Spleen (tissue), 11 donors: ENCODE results near the gene HS6ST2. TPM values are rescaled to one million over a fixed set of nuclear protein-coding genes. Genes with fewer than 3 reads are reported as not detected.

Source experiments
- DNase-seq: peaks from one replicate; pipeline ENCODE4 v3.0.0-alpha.2; 2020
- H3K27ac ChIP-seq, 8 donors: fragments of 200-600 bp; sonication (generic) in 7 of 8; 1 replicate in 4 of 8; 2 replicates in 4 of 8; pipeline versions ENCODE4 v1.5.0 to v1.8.0; 2016 to 2021; ENCODE audit warnings: inconsistent platforms in 4 of 8, mild to moderate bottlenecking in 4 of 8, moderate library complexity in 1 of 8
- H3K27me3 ChIP-seq, 7 donors: fragments of 200-600 bp; sonication (generic) in 6 of 7; replicated peaks in 1 of 7; 1 replicate in 4 of 7; 2 replicates in 3 of 7; pipeline versions ENCODE4 v1.5.0 to v1.8.0; 2016 to 2021; ENCODE audit warnings: inconsistent platforms in 3 of 7, mild to moderate bottlenecking in 1 of 7
- H3K36me3 ChIP-seq, 6 donors: fragments of 200-600 bp; sonication (generic) in 5 of 6; 1 replicate in 4 of 6; 2 replicates in 2 of 6; pipeline versions ENCODE4 v1.5.0 to v1.8.0; 2016 to 2021; ENCODE audit warnings: inconsistent platforms in 2 of 6
- H3K4me1 ChIP-seq, 6 donors: fragments of 200-600 bp; sonication (generic) in 5 of 6; 1 replicate in 3 of 6; 2 replicates in 3 of 6; pipeline versions ENCODE4 v1.5.0 to v1.8.0; 2016 to 2021; ENCODE audit warnings: inconsistent platforms in 3 of 6
- H3K4me3 ChIP-seq, 8 donors: fragments of 200-600 bp; sonication (generic) in 7 of 8; 1 replicate in 4 of 8; 2 replicates in 4 of 8; pipeline versions ENCODE4 v1.5.0 to v1.8.0; 2016 to 2021; ENCODE audit warnings: inconsistent platforms in 4 of 8, mild to moderate bottlenecking in 4 of 8, moderate library complexity in 2 of 8
- H3K9me3 ChIP-seq, 8 donors: fragments of 200-600 bp; sonication (generic) in 7 of 8; 1 replicate in 4 of 8; 2 replicates in 4 of 8; pipeline versions ENCODE4 v1.5.0 to v1.8.0; 2016 to 2021; ENCODE audit warnings: inconsistent platforms in 4 of 8
- POLR2A ChIP-seq, 3 donors: fragments of 450-650 bp; IDR thresholded peaks; one replicate each; pipeline ENCODE4 v1.5.1; 2017; ENCODE audit warnings: antibody characterized with exemption in 3 of 3, mild to moderate bottlenecking in 1 of 3
- POLR2AphosphoS5 ChIP-seq, 3 donors: sonication (generic); formaldehyde crosslinking; IDR thresholded peaks; one replicate each; pipeline ENCODE4 v1.5.1; 2017; ENCODE audit warnings: antibody characterized with exemption in 3 of 3
- WGBS, 5 donors: extraction: QIAGEN DNeasy Blood & Tissue Kit in 3 of 5; methylation state at CpG; one replicate each; pipeline versions ENCODE4 v1.1.5 to v1.1.7; 2013 to 2018; 5-methylcytosine and 5-hydroxymethylcytosine counted together
- intact Hi-C: fragments of 100-400 bp; cut with DNase I; formaldehyde crosslinking; loops from one replicate; pipeline ENCODE4 v1.15.0; 2023; ENCODE audit warnings: low total_unique reads
- polyA plus RNA-seq, 3 donors: library from polyadenylated mRNA; stranded (reverse); fragments of 200-250 nt; gene quantifications; one replicate each; pipeline ENCODE4 v1.2.1, GENCODE V29; 2013
- total RNA-seq, 7 donors: library from RNA; depleted of rRNA in 3 of 7; stranded (reverse); fragments of >200 nt in 3 of 7; fragmentation: NEBNext Ultra II Directional in 4 of 7; extraction: Animal tissue kit (Norgen Biotek cat#: 25700) in 4 of 7; gene quantifications; one replicate each; pipeline versions ENCODE4 v1.1.0 to v1.2.1, GENCODE V29; 2016 to 2021
- TF ChIP-seq, protein P1 (sequence below), 11 experiments: fragments of 200-600 bp in 7 of 11; fragments of 450-650 bp in 4 of 11; sonication (generic) in 4 of 11; IDR thresholded peaks in 8 of 11; conservative IDR thresholded peaks in 3 of 11; 1 replicate in 7 of 11; 2 replicates in 4 of 11; pipeline versions ENCODE4 v1.4.0 to v1.8.0; 2016 to 2021; ENCODE audit warnings: antibody characterized with exemption in 11 of 11, inconsistent platforms in 4 of 11, mild to moderate bottlenecking in 1 of 11
- donor health status: healthy with polysubstance abuse.
- donor health status: DM: no; HTN: no; CAD: no; lungs with moderate emphysema.
- donor health status: DM: no; HTN: no; CAD: no.
- donor health status: Bipolar disorder and iron deficiency.
- donor health status: healthy.
- donor health status: DM: no; HTN: no; CAD: no.
- donor health status: DM: yes; HTN: yes; CAD: no.

The HS6ST2 gene
- total and polyA plus RNA-seq, 10 donors: 0.02 to 0.20 (median 0.09) TPM; not detected in 7

GRCh38 chrX:132831336-132831973 lies 127.0 kb downstream of the HS6ST2 start:
- Histone ChIP-seq H3K9me3 (no peaks in the 10 kb centered on the region), H3K27me3 (peaks cover 0 to 15% (median 0%) of the 10 kb centered on the region in 7 donors), H3K36me3 (no peaks in the 10 kb centered on the region), H3K27ac (no peak overlapping the region), H3K4me3 (no peak overlapping the region), H3K4me1 (peaks cover 0 to 3% (median 0%) of the 10 kb centered on the region in 6 donors)
- intact Hi-C loops: no loop called here
- WGBS, 5 donors: 66 to 82% (median 76%) methylated on average over 8 of the region's 8 CpGs
- TF ChIP-seq POLR2AphosphoS5 (IDR thresholded peaks at IDR 0.05) (no peak), POLR2A (IDR thresholded peaks at IDR 0.05) (no peak)
- DNase-seq: no peak

DNA sequence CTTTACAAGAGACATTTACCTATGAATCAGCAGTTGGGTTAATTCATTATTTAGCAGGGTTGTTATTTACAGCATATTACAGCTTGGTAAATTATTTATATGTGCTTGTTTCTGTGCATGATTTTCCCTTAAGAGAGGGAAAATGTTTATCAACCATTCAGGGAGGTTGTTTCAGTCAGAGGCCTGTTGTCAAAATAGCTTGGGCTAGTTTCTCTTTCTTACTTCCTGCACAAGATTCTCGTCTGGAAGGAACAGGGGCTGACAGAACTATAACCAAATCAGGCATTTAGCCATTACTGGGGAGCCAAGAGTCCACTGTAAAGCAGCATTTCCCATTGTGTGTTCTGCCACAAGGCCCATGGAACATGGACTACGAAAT lies 135.8 kb downstream of the HS6ST2 start:
- H3K4me1 ChIP-seq: no peaks in the 10 kb centered on the region
- no peaks in the 10 kb centered on the region for H3K9me3 ChIP-seq
- H3K36me3 ChIP-seq: no peaks in the 10 kb centered on the region
- H3K27me3 ChIP-seq: peaks cover 0 to 4% (median 0%) of the 10 kb centered on the region in 7 donors
- H3K4me3 ChIP-seq: no peak overlapping the region
- TF ChIP-seq, protein P1, sequence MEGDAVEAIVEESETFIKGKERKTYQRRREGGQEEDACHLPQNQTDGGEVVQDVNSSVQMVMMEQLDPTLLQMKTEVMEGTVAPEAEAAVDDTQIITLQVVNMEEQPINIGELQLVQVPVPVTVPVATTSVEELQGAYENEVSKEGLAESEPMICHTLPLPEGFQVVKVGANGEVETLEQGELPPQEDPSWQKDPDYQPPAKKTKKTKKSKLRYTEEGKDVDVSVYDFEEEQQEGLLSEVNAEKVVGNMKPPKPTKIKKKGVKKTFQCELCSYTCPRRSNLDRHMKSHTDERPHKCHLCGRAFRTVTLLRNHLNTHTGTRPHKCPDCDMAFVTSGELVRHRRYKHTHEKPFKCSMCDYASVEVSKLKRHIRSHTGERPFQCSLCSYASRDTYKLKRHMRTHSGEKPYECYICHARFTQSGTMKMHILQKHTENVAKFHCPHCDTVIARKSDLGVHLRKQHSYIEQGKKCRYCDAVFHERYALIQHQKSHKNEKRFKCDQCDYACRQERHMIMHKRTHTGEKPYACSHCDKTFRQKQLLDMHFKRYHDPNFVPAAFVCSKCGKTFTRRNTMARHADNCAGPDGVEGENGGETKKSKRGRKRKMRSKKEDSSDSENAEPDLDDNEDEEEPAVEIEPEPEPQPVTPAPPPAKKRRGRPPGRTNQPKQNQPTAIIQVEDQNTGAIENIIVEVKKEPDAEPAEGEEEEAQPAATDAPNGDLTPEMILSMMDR (IDR thresholded peaks at IDR 0.05 in 8 of 11, conservative IDR thresholded peaks at IDR 0.05 in 3 of 11): no peak
- no peak overlapping the region for H3K27ac ChIP-seq
- WGBS, 5 donors: 35 to 57% (median 48%) methylated on average over 2 of the region's 2 CpGs
- intact Hi-C loops: no loop called here
- DNase-seq: no peak

- peaks cover 0 to 4% (median 0%) of the 10 kb centered on the region in 7 donors for H3K27me3 ChIP-seq
- H3K9me3 ChIP-seq: no peaks in the 10 kb centered on the region
- no peaks in the 10 kb centered on the region for H3K36me3 ChIP-seq
- H3K27ac ChIP-seq: no peak overlapping the region
- no peak for DNase-seq
- WGBS, 5 donors: 70 to 100% (median 91%) methylated on average over 1 to 3 of the region's 3 CpGs
- TF ChIP-seq POLR2A (IDR thresholded peaks at IDR 0.05): no peak
- TF ChIP-seq, protein P1 (IDR thresholded peaks at IDR 0.05 in 8 of 11, conservative IDR thresholded peaks at IDR 0.05 in 3 of 11): no peak
- no peak for TF ChIP-seq POLR2AphosphoS5 (IDR thresholded peaks at IDR 0.05)
- intact Hi-C loops: no loop called here
- no peak overlapping the region for H3K4me3 ChIP-seq
- H3K4me1 ChIP-seq: no peaks in the 10 kb centered on the region
Observed at GRCh38 chrX:132821974-132822633, 136.3 kb downstream of the HS6ST2 start.

GRCh38 chrX:132820675-132821074 lies 137.8 kb downstream of the HS6ST2 start:
- Histone ChIP-seq H3K27ac (no peak overlapping the region), H3K4me1 (no peaks in the 10 kb centered on the region), H3K4me3 (no peak overlapping the region), H3K27me3 (peaks cover 0 to under 1% (median 0%) of the 10 kb centered on the region in 7 donors), H3K36me3 (no peaks in the 10 kb centered on the region), H3K9me3 (no peaks in the 10 kb centered on the region)
- intact Hi-C loops: no loop called here
- DNase-seq: no peak
- TF ChIP-seq POLR2A (IDR thresholded peaks at IDR 0.05) (no peak), POLR2AphosphoS5 (IDR thresholded peaks at IDR 0.05) (no peak)
- TF ChIP-seq, protein P1 (IDR thresholded peaks at IDR 0.05 in 8 of 11, conservative IDR thresholded peaks at IDR 0.05 in 3 of 11): no peak
- WGBS, 5 donors: 71 to 94% (median 84%) methylated on average over 5 of the region's 5 CpGs
